ENCODE data around the gene GPR137. TPM values are rescaled to one million over a fixed set of nuclear protein-coding genes. Genes with fewer than 3 reads are reported as not detected.

GPR137 gene
- total and polyA plus RNA-seq, 9 of the 15 experiments (the other 6 are each of a cell fraction or from before 2014, with no cell fraction given), result 0.32 to 26.7 (median 10.7) TPM

DNA sequence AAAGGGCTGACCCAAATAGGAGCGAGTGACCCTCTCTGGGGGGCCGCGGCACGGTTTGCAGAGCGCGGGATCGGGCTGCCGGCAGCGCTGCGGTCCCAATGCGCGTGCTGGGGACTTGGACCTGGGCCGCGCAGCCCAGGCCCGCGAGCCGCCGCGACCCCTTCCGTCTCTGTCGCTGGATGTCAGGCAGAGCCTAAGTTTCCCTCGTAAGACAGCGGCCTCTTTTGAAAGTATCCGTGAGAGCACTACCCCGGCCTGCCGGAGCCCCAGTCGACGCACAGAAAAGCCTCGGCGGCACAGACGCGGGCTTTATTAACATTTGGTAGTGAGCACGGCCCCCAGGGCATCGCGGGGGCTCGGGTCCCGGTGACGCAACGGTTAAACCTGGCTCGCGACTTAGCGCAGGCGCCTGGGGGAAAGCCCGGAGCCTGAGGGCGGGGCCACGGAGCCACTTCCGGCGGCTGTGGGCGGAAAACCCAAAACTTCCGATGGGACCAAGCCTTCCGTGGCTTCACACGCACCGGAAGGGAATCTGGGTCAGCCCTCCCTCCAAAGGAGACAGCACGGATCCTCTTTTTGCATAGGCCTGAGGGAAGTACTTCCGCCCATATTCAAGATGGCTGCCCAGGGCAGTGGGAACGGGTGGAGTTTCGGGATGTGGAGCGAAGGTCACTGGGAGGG lies 16.0 kb upstream of the GPR137 start (continued):
- TF ChIP-seq, protein P1, sequence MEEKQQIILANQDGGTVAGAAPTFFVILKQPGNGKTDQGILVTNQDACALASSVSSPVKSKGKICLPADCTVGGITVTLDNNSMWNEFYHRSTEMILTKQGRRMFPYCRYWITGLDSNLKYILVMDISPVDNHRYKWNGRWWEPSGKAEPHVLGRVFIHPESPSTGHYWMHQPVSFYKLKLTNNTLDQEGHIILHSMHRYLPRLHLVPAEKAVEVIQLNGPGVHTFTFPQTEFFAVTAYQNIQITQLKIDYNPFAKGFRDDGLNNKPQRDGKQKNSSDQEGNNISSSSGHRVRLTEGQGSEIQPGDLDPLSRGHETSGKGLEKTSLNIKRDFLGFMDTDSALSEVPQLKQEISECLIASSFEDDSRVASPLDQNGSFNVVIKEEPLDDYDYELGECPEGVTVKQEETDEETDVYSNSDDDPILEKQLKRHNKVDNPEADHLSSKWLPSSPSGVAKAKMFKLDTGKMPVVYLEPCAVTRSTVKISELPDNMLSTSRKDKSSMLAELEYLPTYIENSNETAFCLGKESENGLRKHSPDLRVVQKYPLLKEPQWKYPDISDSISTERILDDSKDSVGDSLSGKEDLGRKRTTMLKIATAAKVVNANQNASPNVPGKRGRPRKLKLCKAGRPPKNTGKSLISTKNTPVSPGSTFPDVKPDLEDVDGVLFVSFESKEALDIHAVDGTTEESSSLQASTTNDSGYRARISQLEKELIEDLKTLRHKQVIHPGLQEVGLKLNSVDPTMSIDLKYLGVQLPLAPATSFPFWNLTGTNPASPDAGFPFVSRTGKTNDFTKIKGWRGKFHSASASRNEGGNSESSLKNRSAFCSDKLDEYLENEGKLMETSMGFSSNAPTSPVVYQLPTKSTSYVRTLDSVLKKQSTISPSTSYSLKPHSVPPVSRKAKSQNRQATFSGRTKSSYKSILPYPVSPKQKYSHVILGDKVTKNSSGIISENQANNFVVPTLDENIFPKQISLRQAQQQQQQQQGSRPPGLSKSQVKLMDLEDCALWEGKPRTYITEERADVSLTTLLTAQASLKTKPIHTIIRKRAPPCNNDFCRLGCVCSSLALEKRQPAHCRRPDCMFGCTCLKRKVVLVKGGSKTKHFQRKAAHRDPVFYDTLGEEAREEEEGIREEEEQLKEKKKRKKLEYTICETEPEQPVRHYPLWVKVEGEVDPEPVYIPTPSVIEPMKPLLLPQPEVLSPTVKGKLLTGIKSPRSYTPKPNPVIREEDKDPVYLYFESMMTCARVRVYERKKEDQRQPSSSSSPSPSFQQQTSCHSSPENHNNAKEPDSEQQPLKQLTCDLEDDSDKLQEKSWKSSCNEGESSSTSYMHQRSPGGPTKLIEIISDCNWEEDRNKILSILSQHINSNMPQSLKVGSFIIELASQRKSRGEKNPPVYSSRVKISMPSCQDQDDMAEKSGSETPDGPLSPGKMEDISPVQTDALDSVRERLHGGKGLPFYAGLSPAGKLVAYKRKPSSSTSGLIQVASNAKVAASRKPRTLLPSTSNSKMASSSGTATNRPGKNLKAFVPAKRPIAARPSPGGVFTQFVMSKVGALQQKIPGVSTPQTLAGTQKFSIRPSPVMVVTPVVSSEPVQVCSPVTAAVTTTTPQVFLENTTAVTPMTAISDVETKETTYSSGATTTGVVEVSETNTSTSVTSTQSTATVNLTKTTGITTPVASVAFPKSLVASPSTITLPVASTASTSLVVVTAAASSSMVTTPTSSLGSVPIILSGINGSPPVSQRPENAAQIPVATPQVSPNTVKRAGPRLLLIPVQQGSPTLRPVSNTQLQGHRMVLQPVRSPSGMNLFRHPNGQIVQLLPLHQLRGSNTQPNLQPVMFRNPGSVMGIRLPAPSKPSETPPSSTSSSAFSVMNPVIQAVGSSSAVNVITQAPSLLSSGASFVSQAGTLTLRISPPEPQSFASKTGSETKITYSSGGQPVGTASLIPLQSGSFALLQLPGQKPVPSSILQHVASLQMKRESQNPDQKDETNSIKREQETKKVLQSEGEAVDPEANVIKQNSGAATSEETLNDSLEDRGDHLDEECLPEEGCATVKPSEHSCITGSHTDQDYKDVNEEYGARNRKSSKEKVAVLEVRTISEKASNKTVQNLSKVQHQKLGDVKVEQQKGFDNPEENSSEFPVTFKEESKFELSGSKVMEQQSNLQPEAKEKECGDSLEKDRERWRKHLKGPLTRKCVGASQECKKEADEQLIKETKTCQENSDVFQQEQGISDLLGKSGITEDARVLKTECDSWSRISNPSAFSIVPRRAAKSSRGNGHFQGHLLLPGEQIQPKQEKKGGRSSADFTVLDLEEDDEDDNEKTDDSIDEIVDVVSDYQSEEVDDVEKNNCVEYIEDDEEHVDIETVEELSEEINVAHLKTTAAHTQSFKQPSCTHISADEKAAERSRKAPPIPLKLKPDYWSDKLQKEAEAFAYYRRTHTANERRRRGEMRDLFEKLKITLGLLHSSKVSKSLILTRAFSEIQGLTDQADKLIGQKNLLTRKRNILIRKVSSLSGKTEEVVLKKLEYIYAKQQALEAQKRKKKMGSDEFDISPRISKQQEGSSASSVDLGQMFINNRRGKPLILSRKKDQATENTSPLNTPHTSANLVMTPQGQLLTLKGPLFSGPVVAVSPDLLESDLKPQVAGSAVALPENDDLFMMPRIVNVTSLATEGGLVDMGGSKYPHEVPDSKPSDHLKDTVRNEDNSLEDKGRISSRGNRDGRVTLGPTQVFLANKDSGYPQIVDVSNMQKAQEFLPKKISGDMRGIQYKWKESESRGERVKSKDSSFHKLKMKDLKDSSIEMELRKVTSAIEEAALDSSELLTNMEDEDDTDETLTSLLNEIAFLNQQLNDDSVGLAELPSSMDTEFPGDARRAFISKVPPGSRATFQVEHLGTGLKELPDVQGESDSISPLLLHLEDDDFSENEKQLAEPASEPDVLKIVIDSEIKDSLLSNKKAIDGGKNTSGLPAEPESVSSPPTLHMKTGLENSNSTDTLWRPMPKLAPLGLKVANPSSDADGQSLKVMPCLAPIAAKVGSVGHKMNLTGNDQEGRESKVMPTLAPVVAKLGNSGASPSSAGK (IDR thresholded peaks at IDR 0.05), result peak; percentile 58
- TF ChIP-seq MTF1 (CRISPR knock-in tag; IDR thresholded peaks at IDR 0.05; ENCODE audit: borderline replicate concordance) (no peak), NFE2L1 (tag; IDR thresholded peaks at IDR 0.05; ENCODE audit: borderline replicate concordance, low read depth) (no peak), HDAC6 (IDR thresholded peaks at IDR 0.05; ENCODE audit: low read depth, low read length) (no peak), EP400 (IDR thresholded peaks at IDR 0.05) (no peak; the same call in 1 of the 2 replicates), PHF20 (IDR thresholded peaks at IDR 0.05; ENCODE audit: partially characterized antibody) (peak; percentile 56), TCF7L2 (IDR thresholded peaks at IDR 0.05; ENCODE audit: low read depth, low read length) (no peak)
- TF ChIP-seq, protein P2, sequence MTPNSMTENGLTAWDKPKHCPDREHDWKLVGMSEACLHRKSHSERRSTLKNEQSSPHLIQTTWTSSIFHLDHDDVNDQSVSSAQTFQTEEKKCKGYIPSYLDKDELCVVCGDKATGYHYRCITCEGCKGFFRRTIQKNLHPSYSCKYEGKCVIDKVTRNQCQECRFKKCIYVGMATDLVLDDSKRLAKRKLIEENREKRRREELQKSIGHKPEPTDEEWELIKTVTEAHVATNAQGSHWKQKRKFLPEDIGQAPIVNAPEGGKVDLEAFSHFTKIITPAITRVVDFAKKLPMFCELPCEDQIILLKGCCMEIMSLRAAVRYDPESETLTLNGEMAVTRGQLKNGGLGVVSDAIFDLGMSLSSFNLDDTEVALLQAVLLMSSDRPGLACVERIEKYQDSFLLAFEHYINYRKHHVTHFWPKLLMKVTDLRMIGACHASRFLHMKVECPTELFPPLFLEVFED (CRISPR knock-in tag; conservative IDR thresholded peaks at IDR 0.05), result 0 out of 2 replicates have a peak, but pooled peaks have one; percentile 12
- TF ChIP-seq, protein P3, sequence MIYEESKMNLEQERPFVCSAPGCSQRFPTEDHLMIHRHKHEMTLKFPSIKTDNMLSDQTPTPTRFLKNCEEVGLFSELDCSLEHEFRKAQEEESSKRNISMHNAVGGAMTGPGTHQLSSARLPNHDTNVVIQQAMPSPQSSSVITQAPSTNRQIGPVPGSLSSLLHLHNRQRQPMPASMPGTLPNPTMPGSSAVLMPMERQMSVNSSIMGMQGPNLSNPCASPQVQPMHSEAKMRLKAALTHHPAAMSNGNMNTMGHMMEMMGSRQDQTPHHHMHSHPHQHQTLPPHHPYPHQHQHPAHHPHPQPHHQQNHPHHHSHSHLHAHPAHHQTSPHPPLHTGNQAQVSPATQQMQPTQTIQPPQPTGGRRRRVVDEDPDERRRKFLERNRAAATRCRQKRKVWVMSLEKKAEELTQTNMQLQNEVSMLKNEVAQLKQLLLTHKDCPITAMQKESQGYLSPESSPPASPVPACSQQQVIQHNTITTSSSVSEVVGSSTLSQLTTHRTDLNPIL (CRISPR knock-in tag; IDR thresholded peaks at IDR 0.05), result 0 out of 2 replicates have a peak, but pooled peaks have one; percentile 55
- TF ChIP-seq, protein P4, sequence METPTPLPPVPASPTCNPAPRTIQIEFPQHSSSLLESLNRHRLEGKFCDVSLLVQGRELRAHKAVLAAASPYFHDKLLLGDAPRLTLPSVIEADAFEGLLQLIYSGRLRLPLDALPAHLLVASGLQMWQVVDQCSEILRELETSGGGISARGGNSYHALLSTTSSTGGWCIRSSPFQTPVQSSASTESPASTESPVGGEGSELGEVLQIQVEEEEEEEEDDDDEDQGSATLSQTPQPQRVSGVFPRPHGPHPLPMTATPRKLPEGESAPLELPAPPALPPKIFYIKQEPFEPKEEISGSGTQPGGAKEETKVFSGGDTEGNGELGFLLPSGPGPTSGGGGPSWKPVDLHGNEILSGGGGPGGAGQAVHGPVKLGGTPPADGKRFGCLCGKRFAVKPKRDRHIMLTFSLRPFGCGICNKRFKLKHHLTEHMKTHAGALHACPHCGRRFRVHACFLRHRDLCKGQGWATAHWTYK (CRISPR knock-in tag; IDR thresholded peaks at IDR 0.05), result no peak; the same call in 1 of the 2 replicates
